22Rv1 (cell line): ENCODE results near the gene ACVR1B.

Experiments used
- H3K27ac ChIP-seq: fragments of 450-650 bp; 2 replicates; pipeline ENCODE4 v1.5.1; 2017
- CTCF ChIP-seq: fragments of 450-650 bp; IDR thresholded peaks from 2 replicates; pipeline ENCODE4 v1.5.1; 2017; ENCODE audit warnings: mild to moderate bottlenecking
- ZFX ChIP-seq: fragments of 450-650 bp; IDR thresholded peaks from 2 replicates; pipeline ENCODE4 v1.6.1; 2017; ENCODE audit warnings: antibody characterized with exemption, borderline replicate concordance

The ACVR1B gene

GRCh38 chr12:51920046-51920445, 31.5 kb upstream of the ACVR1B start:
- TF ChIP-seq ZFX (no peak), CTCF (no peak)
- no peak overlapping the region for H3K27ac ChIP-seq

- no peak overlapping the region for H3K27ac ChIP-seq
- no peak for TF ChIP-seq ZFX
- TF ChIP-seq CTCF = no peak
Observed at GRCh38 chr12:51921017-51921725, 30.3 kb upstream of the ACVR1B start.

- H3K27ac ChIP-seq = no peak overlapping the region
- no peak for TF ChIP-seq CTCF
- no peak for TF ChIP-seq ZFX
Observed at GRCh38 chr12:51922146-51922545, 29.4 kb upstream of the ACVR1B start.

GRCh38 chr12:51922762-51923505, 28.6 kb upstream of the ACVR1B start:
- no peak overlapping the region for H3K27ac ChIP-seq
- TF ChIP-seq ZFX (no peak), CTCF (no peak)

GRCh38 chr12:51923506-51924365, 27.8 kb upstream of the ACVR1B start:
- TF ChIP-seq ZFX = no peak
- TF ChIP-seq CTCF = peak; percentile 100
- no peak overlapping the region for H3K27ac ChIP-seq

GRCh38 chr12:51924551-51925319, 26.8 kb upstream of the ACVR1B start:
- TF ChIP-seq CTCF (no peak), ZFX (no peak)
- no peak overlapping the region for H3K27ac ChIP-seq
